Measurements from ENCODE around the gene LDLRAP1.

Gene LDLRAP1

DNA sequence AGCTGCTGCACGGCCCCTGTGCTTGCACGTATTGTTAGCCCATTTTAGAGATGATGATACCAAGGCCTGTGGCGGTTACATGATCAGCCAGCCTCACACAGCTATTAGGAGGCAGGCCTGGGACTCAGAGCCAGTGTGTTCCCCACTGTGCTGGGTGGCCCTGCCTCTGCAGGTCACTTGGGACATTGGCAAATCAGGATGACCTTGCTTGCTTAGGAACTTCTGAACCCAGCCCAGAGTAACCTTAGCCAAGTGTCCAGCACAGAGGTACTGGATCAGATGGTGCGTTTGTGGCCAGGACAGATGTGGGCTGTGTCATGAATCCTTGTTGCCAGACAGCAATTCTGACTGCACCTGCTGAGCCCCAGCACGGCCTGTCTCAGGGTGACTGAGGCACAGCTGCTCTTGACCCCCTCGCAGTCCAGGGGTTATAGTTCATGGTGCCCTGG lies 28.1 kb downstream of the LDLRAP1 start:
- Histone ChIP-seq H3K27ac (no peak overlapping the region), H3K4me1 (peaks cover 11 to 38% (median 33%) of the 10 kb centered on the region in 10 experiments; a peak in 19 of 20 replicates), H3K9ac (no peak overlapping the region), H3K27me3 (no peaks in the 10 kb centered on the region), H3K4me2 (no peak overlapping the region), H4K20me1 (peaks cover 0 to 26% (median 0%) of the 10 kb centered on the region in 11 experiments; a peak in 2 of 22 replicates), H3K4me3 (no peak overlapping the region), H3K9me3 (replicated peaks in 1 of 11) (no peaks in the 10 kb centered on the region), H3K36me3 (no peaks in the 10 kb centered on the region)
- TF ChIP-seq Cebpa-rat (IDR thresholded peaks at IDR 0.05), result no peak

DNA sequence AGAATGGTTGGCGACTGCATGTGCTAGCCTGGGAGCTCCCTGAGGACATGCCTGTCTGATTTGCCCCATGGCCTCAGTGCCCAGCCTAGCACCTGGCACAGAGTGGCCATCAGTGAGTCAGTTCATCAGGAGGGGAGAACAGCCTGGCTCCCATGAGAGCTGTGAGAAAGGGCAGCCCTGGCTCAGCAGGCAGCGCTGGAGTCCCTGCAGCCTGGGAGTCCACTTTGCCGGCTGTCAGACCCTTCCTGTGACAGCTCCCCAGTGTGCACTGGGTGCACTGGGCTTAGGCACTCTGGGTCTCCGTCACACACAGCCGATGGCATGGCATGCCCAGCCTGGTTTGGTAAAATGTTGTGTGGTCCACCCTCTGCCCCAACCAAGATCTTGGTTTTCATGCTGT lies 28.7 kb downstream of the LDLRAP1 start:
- no peak overlapping the region for H3K9ac ChIP-seq
- H3K9me3 ChIP-seq (replicated peaks in 1 of 11), result no peaks in the 10 kb centered on the region
- no peak overlapping the region for H3K4me2 ChIP-seq
- H3K4me3 ChIP-seq, result no peak overlapping the region
- no peak for TF ChIP-seq Cebpa-rat (IDR thresholded peaks at IDR 0.05)
- no peak overlapping the region for H3K27ac ChIP-seq
- H4K20me1 ChIP-seq, result peaks cover 0 to 20% (median 0%) of the 10 kb centered on the region in 11 experiments; a peak in 2 of 22 replicates
- H3K36me3 ChIP-seq, result no peaks in the 10 kb centered on the region
- H3K27me3 ChIP-seq, result no peaks in the 10 kb centered on the region
- peaks cover 11 to 32% (median 27%) of the 10 kb centered on the region in 10 experiments; a peak in 19 of 20 replicates for H3K4me1 ChIP-seq

DNA sequence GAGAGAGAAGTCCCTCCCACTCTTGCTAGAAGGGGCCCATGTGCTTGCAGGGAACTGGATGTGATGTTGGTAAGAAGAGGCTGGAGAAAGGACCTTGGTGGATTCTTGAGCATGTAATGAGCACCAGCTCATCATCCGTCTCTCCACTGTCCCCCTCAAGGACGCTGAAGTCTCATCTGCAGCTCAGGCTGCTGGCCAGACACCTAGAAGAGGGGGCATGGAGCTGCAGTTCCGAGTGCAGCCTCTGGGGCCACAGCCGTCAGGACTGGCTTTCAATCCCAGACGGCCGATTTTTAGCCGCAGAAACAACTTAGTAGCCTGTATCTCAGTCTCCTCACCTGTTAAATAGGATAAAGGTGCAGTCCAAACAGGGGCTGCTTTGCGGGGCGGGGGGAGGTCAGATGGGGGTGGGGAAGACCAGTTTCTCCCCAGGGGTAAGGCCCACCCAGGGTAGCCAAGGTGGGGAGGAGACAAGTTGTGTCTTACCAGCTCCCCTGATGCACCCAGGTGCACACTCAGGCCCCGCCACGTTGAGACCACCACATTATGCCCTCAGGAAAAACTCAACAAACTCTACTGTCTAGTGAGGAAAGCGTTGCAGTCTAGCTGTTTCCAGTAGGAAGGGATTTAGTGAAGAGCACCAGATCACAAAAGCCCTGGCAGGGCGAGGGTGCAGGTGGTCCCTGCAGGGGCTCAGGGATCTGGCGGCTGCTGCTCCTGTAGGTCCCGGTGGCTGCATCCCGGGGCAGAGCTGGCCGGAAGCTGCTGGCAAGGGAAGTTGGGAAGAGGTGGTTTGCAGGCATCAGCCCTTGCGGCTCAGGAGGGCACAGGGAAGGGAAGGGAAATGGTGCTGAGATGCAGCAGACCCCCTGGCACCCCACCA lies 29.5 kb downstream of the LDLRAP1 start:
- H3K4me2 ChIP-seq, result no peak overlapping the region
- TF ChIP-seq Cebpa-rat (IDR thresholded peaks at IDR 0.05), result no peak
- H3K27ac ChIP-seq, result no peak overlapping the region
- no peak overlapping the region for H3K4me3 ChIP-seq
- no peaks in the 10 kb centered on the region for H3K9me3 ChIP-seq (replicated peaks in 1 of 11)
- H3K9ac ChIP-seq, result no peak overlapping the region
- H3K36me3 ChIP-seq, result no peaks in the 10 kb centered on the region
- H3K27me3 ChIP-seq, result no peaks in the 10 kb centered on the region
- H3K4me1 ChIP-seq, result peaks cover 11 to 24% (median 19%) of the 10 kb centered on the region in 10 experiments; a peak in 19 of 20 replicates
- peaks cover 0 to 20% (median 0%) of the 10 kb centered on the region in 11 experiments; a peak in 3 of 22 replicates for H4K20me1 ChIP-seq

DNA sequence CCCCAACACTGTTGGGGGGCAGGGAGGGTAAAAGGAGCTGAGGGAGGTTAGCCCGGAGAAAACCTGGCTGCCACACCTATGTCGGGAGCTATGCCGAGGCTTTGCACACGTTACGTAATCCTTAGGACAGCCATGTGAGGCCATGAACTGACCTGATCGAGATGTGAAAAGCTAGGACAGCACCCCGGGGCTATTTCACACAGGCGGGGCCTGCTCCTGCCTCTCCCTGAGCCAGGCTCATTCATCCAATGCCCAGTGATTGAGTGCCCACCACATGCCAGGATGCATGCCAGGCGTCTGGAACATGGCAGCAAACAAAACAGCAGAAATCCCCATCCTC lies 30.2 kb downstream of the LDLRAP1 start:
- no peak overlapping the region for H3K27ac ChIP-seq
- H3K9me3 ChIP-seq (replicated peaks in 1 of 11), result no peaks in the 10 kb centered on the region
- no peaks in the 10 kb centered on the region for H3K36me3 ChIP-seq
- H3K4me2 ChIP-seq, result no peak overlapping the region
- H3K4me1 ChIP-seq, result peaks cover 9 to 18% (median 13%) of the 10 kb centered on the region in 10 experiments; a peak in 18 of 20 replicates
- TF ChIP-seq Cebpa-rat (IDR thresholded peaks at IDR 0.05), result 0 out of 22 replicates have a peak, but pooled peaks of 2 of the 11 experiments have one; percentile 16 to 18
- H3K9ac ChIP-seq, result no peak overlapping the region
- no peak overlapping the region for H3K4me3 ChIP-seq
- H4K20me1 ChIP-seq, result peaks cover 0 to 17% (median 0%) of the 10 kb centered on the region in 11 experiments; a peak in 3 of 22 replicates
- H3K27me3 ChIP-seq, result no peaks in the 10 kb centered on the region

DNA sequence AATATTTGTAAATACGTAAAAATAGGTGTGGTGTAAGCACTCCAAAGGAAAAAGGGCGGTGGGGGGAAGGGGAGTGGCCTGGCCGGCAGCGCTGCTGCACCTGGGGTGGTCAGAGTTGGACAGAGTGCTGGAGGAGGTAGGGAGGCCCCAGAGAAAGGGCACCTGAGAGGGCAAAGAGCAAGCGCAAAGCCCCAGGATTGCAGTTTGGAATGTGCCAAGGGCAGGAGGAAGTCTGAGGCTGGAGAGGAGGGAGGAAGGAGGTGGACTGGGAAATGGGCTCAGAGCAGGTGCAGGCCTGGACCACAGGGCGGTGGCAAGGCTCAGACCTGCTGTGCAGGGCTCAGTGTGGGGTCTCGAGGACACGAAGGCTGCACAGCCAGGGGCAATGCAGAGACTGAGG lies 30.6 kb downstream of the LDLRAP1 start:
- H4K20me1 ChIP-seq, result peaks cover 0 to 14% (median 0%) of the 10 kb centered on the region in 11 experiments; a peak in 3 of 22 replicates
- peaks cover 5 to 14% (median 9%) of the 10 kb centered on the region in 10 experiments; a peak in 18 of 20 replicates for H3K4me1 ChIP-seq
- no peak overlapping the region for H3K4me2 ChIP-seq
- H3K27me3 ChIP-seq, result no peaks in the 10 kb centered on the region
- no peaks in the 10 kb centered on the region for H3K9me3 ChIP-seq (replicated peaks in 1 of 11)
- no peak overlapping the region for H3K4me3 ChIP-seq
- H3K9ac ChIP-seq, result no peak overlapping the region
- no peaks in the 10 kb centered on the region for H3K36me3 ChIP-seq
- H3K27ac ChIP-seq, result no peak overlapping the region
- TF ChIP-seq Cebpa-rat (IDR thresholded peaks at IDR 0.05), result no peak

DNA sequence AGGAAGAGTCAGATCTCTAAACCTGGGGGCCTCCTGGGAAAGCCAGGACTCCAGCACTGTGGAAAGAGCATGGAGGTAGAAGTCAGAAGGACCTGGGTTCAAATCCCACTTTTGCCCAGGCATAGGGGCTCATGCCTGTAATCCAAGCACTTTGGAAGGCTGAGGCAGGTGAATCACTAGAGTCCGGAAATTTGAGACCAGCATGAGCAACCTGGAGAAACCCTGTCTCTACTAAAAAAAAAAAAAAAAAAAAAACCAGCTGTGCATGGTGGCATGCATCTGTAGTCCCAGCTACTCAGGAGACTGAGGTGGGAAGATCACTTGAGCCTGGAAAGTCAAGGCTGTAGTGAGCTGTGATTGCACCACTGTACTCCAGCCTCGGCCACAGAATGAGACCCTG lies 31.8 kb downstream of the LDLRAP1 start:
- Histone ChIP-seq H3K4me1 (peaks cover 0 to 4% (median 0%) of the 10 kb centered on the region in 10 experiments; a peak in 2 of 20 replicates), H3K4me3 (no peak overlapping the region), H4K20me1 (peaks cover 0 to 14% (median 0%) of the 10 kb centered on the region in 11 experiments; a peak in 3 of 22 replicates), H3K27me3 (no peaks in the 10 kb centered on the region), H3K36me3 (no peaks in the 10 kb centered on the region), H3K9me3 (replicated peaks in 1 of 11) (no peaks in the 10 kb centered on the region), H3K27ac (no peak overlapping the region), H3K9ac (no peak overlapping the region), H3K4me2 (no peak overlapping the region)
- no peak for TF ChIP-seq Cebpa-rat (IDR thresholded peaks at IDR 0.05)

DNA sequence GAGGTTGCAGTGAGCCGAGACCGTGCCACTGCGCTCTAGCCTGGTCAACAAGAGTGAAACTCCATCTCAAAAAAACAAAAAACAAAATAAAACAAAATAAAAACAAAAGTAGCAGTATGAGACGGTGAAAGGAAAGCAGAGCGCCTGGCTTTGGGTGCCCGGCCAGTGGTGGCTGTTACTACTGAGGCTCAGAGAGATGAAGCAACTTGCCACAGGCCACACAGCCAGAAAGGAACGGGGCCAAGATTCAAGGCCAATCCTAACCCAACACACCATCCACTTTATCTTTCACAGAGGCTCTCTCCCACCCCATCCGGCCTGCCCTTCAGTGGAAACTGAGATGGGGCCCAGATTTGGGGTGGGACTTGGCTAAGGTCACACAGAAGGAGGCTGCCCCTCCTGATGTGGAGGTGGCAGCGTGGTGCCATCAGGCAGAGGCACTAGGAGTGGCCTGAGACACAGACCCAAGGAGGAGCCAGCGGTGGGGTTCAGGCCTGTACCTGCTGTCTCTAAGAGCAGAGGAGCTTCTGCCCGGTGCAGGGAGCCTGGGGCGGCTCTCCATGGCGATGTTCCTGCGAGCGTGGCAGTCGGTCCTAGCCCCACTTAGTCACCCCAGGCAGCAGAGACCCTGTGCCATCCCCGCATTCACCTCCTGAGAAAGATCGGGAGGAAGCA lies 33.2 kb downstream of the LDLRAP1 start:
- Histone ChIP-seq H3K4me2 (no peak overlapping the region), H3K4me3 (no peak overlapping the region), H3K4me1 (peaks cover 0 to 7% (median 0%) of the 10 kb centered on the region in 10 experiments; a peak in 4 of 20 replicates), H3K27me3 (no peaks in the 10 kb centered on the region), H3K9me3 (replicated peaks in 1 of 11) (no peaks in the 10 kb centered on the region), H3K27ac (no peak overlapping the region), H4K20me1 (peaks cover 0 to 7% (median 0%) of the 10 kb centered on the region in 11 experiments; a peak in 3 of 22 replicates), H3K9ac (no peak overlapping the region; a peak in 1 of 22 replicates), H3K36me3 (no peaks in the 10 kb centered on the region)
- TF ChIP-seq Cebpa-rat (IDR thresholded peaks at IDR 0.05), result no peak

DNA sequence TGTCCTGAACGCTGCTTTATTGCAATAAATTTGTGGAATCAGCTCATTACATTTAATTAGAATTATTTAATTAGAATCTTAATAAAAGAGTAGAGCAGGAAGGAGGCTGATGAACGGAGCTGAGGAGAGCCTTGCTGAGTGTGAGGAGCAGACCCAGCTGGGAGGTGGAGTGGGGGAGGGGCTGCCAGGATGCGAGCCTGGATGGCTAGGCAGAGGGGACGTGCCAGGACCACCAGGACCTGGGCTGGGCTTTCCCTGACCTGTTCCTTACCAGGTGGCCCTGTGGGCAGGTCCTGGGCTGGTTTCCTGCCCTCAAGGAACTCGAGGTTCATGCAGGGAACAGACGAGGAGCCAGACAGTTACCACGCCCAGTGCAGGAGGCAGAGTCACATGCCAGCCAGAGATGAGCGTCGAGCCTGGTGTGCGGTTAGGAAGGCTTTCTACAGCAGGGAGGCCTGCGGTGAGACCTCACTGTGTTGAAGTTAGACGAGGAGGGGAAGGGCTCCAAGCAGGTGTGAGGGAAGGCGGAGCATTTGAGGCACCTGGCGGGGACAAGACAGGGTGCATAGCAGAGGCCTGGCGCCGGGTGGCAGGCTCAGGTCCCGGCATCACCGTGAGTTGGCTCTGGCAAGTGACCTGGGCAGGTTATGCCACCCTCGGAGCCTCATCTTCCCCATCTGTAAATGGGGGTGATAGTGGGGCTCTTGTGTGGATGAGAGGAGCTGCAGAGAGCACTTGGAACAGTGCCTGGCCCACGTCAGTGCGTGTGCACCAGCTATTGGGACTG lies 33.9 kb downstream of the LDLRAP1 start:
- H3K4me3 ChIP-seq, result no peak overlapping the region
- H3K36me3 ChIP-seq, result no peaks in the 10 kb centered on the region
- no peak overlapping the region for H3K27ac ChIP-seq
- TF ChIP-seq Cebpa-rat (IDR thresholded peaks at IDR 0.05), result no peak
- H4K20me1 ChIP-seq, result no peaks in the 10 kb centered on the region; a peak in 1 of 22 replicates
- H3K9me3 ChIP-seq (replicated peaks in 1 of 11), result no peaks in the 10 kb centered on the region
- no peak overlapping the region for H3K9ac ChIP-seq
- H3K4me2 ChIP-seq, result no peak overlapping the region
- H3K4me1 ChIP-seq, result peaks cover 0 to 7% (median 0%) of the 10 kb centered on the region in 10 experiments; a peak in 4 of 20 replicates
- H3K27me3 ChIP-seq, result no peaks in the 10 kb centered on the region
